Lung (tissue), 12 donors: Measurements from ENCODE around the gene TCEAL2. TPM values are rescaled to one million over a fixed set of nuclear protein-coding genes. Genes with fewer than 3 reads are reported as not detected.

Source experiments
- ATAC-seq: fragments of 200-7000 bp; cut with Tn5 transposase; one replicate; pipeline ENCODE4 v1.9.1; 2020; ENCODE audit warnings: moderate number of reproducible peaks; ENCODE audit not compliant: insufficient read depth, low FRiP score
- DNase-seq, 3 donors: peaks; one replicate each; pipeline ENCODE4 v3.0.0-alpha.2; 2013 to 2017
- H3K27ac ChIP-seq, 2 donors: one replicate each; pipeline ENCODE4 v1.5.1; 2013; ENCODE audit warnings: mild to moderate bottlenecking in 2 of 2, moderate library complexity in 2 of 2, control low read depth in 1 of 2, inconsistent platforms in 1 of 2, low read depth in 1 of 2, low read length in 1 of 2
- H3K27me3 ChIP-seq, 3 donors: one replicate each; pipeline ENCODE4 v1.5.1; 2013; ENCODE audit warnings: low read length in 2 of 3; ENCODE audit not compliant: control insufficient read depth in 3 of 3, insufficient read depth in 3 of 3
- H3K36me3 ChIP-seq, 4 donors: one replicate each; pipeline ENCODE4 v1.5.1; 2013; ENCODE audit warnings: low read length in 4 of 4, mild to moderate bottlenecking in 1 of 4, moderate library complexity in 1 of 4; ENCODE audit not compliant: control insufficient read depth in 4 of 4, insufficient read depth in 4 of 4
- H3K4me1 ChIP-seq, 5 donors: one replicate each; pipeline ENCODE4 v1.5.1; 2013; ENCODE audit warnings: low read length in 5 of 5, mild to moderate bottlenecking in 2 of 5, moderate library complexity in 1 of 5; ENCODE audit not compliant: control insufficient read depth in 5 of 5, insufficient read depth in 5 of 5
- H3K4me3 ChIP-seq: one replicate; pipeline ENCODE4 v1.5.1; 2013; ENCODE audit warnings: mild to moderate bottlenecking, control low read depth, moderate library complexity
- H3K9ac ChIP-seq, 2 donors: one replicate each; pipeline ENCODE4 v1.5.1; 2013; ENCODE audit warnings: low read length in 2 of 2, control low read depth in 1 of 2; ENCODE audit not compliant: insufficient read depth in 1 of 2
- H3K9me3 ChIP-seq, 4 donors: one replicate each; pipeline ENCODE4 v1.5.1; 2013; ENCODE audit warnings: low read length in 3 of 4, mild to moderate bottlenecking in 1 of 4, moderate library complexity in 1 of 4; ENCODE audit not compliant: control insufficient read depth in 4 of 4, insufficient read depth in 3 of 4
- CTCF ChIP-seq: IDR thresholded peaks from 2 replicates; pipeline ENCODE4 v1.5.1; 2012; ENCODE audit warnings: mild to moderate bottlenecking; ENCODE audit errors: control extremely low read depth, extremely low read depth
- WGBS, 2 donors: extraction: QIAGEN DNeasy Blood & Tissue Kit; methylation state at CpG; one replicate each; pipeline ENCODE4 v1.1.7; 2013; 5-methylcytosine and 5-hydroxymethylcytosine counted together
- polyA plus RNA-seq, 2 donors: library from polyadenylated mRNA; stranded (reverse); fragments of 200-250 nt; gene quantifications; one replicate each; pipeline ENCODE4 v1.2.1, GENCODE V29; 2013
- total RNA-seq, 2 donors: library from RNA; depleted of rRNA in 1 of 2; stranded (reverse); fragments of >200 nt in 1 of 2; gene quantifications; one replicate each; pipeline ENCODE4 v1.2.1, GENCODE V29; 2014 to 2021
- donor health status: control.
- donor health status: control.
- donor health status: Bipolar disorder and iron deficiency.
- donor health status: healthy.
- donor health status: DM: yes; HTN: yes; CAD: no.

The TCEAL2 gene
- total and polyA plus RNA-seq, 4 donors = 2.2 to 7.6 (median 4.3) TPM; not detected in 1

DNA sequence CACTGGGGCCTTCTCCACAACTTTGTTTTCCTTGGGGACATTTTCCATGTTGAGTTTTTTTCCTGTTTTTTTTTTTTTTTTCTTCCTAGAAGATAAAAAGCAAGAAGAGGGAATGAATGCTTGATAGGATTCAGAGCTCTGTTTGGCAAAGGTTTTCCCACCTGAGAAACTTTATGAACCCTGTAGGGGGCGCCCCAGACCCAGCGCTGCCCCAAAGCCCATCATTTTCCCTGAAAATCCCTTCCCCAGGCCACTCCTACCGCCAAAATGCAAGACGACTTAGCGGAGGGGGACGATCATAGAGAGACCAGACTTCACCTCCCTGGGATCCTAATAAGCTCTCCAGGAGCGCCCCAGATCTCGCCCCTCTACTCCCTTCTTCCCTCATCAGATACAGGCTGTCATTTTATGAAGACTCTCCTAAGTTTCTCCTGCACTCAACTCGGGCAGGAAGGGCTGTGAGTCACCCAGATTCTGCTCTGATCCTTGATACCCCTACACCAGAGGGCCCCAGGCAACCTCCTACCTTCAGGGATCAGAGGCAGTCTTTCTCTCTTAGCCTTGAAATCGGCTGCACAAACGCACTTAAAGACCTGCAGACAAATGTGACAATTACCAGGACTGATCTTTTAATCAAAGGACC lies 28.9 kb downstream of the TCEAL2 start:
- no peak for DNase-seq
- peaks cover 0 to 21% (median 10%) of the 10 kb centered on the region in 3 donors for H3K27me3 ChIP-seq
- H3K9me3 ChIP-seq = peaks cover 0 to 7% (median 0%) of the 10 kb centered on the region in 4 donors
- no peak overlapping the region for H3K27ac ChIP-seq
- TF ChIP-seq CTCF = no peak
- WGBS, 2 donors = 15 to 20% methylated on average over 11 of the region's 11 CpGs
- no peak for ATAC-seq
- no peaks in the 10 kb centered on the region for H3K4me1 ChIP-seq
- no peaks in the 10 kb centered on the region for H3K36me3 ChIP-seq
- H3K4me3 ChIP-seq = no peak overlapping the region
- H3K9ac ChIP-seq = no peak overlapping the region

- H3K36me3 ChIP-seq = no peaks in the 10 kb centered on the region
- H3K9me3 ChIP-seq = peaks cover 0 to 7% (median 0%) of the 10 kb centered on the region in 4 donors
- H3K9ac ChIP-seq = peak overlapping the region in 1 of 2 donors; percentile 46
- TF ChIP-seq CTCF = no peak
- WGBS, 2 donors = 2 to 34% methylated on average over 30 to 32 of the region's 32 CpGs
- H3K27ac ChIP-seq = peak overlapping the region in 1 of 2 donors; percentile 68
- peak overlapping the region; percentile 41 for H3K4me3 ChIP-seq
- DNase-seq (peak in 2 of 3 donors; percentile 1 to 4), ATAC-seq (peak; percentile 43)
- H3K27me3 ChIP-seq = peaks cover 0 to 21% (median 10%) of the 10 kb centered on the region in 3 donors
- no peaks in the 10 kb centered on the region for H3K4me1 ChIP-seq
Observed at GRCh38 chrX:102154900-102155805, 29.7 kb downstream of the TCEAL2 start.

DNA sequence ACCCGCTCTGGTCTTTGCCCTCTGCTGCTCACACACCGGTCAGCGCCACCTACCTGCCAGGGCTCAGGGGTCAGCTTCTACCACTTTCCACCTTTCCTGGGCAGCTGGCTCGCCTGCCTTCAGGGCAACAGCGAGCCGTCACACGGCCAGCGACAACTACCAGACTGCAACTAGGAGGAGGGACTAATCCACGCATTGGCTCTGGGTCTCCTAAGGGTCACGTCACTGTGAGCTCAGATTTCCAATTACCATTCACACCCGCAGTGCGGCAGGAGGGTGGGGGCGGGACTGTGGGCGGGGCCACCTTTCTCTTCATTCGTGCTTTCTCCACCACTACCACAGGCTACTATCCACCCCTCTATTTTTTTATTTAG lies 30.3 kb downstream of the TCEAL2 start, which contains the start of gene BEX5:
BEX5 (minus strand) TSS at position 172 of the 374 bp plus-strand sequence. CDS start 1,712 bp downstream, outside the sequence.
- Histone ChIP-seq H3K9me3 (peaks cover 0 to 7% (median 0%) of the 10 kb centered on the region in 4 donors), H3K27me3 (peaks cover 0 to 21% (median 10%) of the 10 kb centered on the region in 3 donors), H3K9ac (peak within 1 kb of the TSS in 1 of 2 donors; percentile 46), H3K4me3 (peak within 1 kb of the TSS; percentile 41), H3K36me3 (no peaks in the 10 kb centered on the region), H3K4me1 (no peaks in the 10 kb centered on the region), H3K27ac (peak within 1 kb of the TSS in 1 of 2 donors; percentile 68)
- no peak for TF ChIP-seq CTCF
- peak; percentile 93 for ATAC-seq
- DNase-seq = peak; percentile 13 to 69 (median 55)
- WGBS, 2 donors = 0 to 21% methylated on average over 15 of the region's 15 CpGs

Other genes with a start within 250 kb of the TCEAL2 start
- gene ZMAT1, start 193.7 kb upstream of the TCEAL2 start, total RNA-seq = 10 to 100 TPM in 1 of 2 donors, 1 to 10 TPM in 1; 5.9 to 11.3 TPM
- gene ZMAT1, start 193.7 kb upstream of the TCEAL2 start, polyA plus RNA-seq = 10 to 100 TPM in 1 of 2 donors, 1 to 10 TPM in 1; 2.6 to 13.0 TPM
- gene TCEAL6, start 16.8 kb downstream of the TCEAL2 start, total RNA-seq = not detected
- not detected for gene TCEAL6, start 16.8 kb downstream of the TCEAL2 start, polyA plus RNA-seq
- 1 to 10 TPM; 1.9 to 8.8 TPM for gene BEX5, start 30.3 kb downstream of the TCEAL2 start, total RNA-seq
- 10 to 100 TPM in 1 of 2 donors, 1 to 10 TPM in 1; 4.9 to 11.7 TPM for gene BEX5, start 30.3 kb downstream of the TCEAL2 start, polyA plus RNA-seq
- not detected for gene TCP11X1, start 89.6 kb downstream of the TCEAL2 start, total RNA-seq
- not detected for gene TCP11X1, start 89.6 kb downstream of the TCEAL2 start, polyA plus RNA-seq
- not detected for gene NXF2, start 121.5 kb downstream of the TCEAL2 start, total RNA-seq
- under 1 TPM; 0.18 to 0.37 TPM for gene NXF2, start 121.5 kb downstream of the TCEAL2 start, polyA plus RNA-seq